ENCODE measurements around the gene SORCS3. TPM values are rescaled to one million over a fixed set of nuclear protein-coding genes. Genes with fewer than 3 reads are reported as not detected.

The SORCS3 gene
- total RNA-seq, 3 donors from 2014 or later (not counting 1 experiment from before 2014, with no cell fraction given): 0.05 to 0.09 TPM; not detected in 1

DNA sequence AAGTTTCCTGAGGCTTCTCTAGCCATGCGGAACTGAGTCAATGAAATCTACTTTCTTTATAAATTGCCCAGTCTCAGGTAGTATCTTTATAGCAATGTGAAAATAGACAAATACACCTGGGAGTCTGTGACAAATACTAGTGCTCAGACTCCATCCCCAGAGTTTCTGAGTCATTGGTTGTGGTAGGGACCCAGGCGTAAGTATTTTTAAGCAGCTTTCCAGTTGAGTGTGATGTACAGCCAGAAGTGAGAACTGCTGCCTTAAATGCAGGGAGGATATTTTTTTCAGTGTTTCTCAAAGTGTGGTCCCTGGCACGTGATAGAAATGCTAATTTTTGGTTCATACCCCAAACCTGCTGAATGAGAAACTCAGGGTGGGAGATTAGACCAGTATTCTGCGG, 121.7 kb downstream of the SORCS3 start:
- Mint-ChIP-seq H3K9me3 (no peaks in the 10 kb centered on the region), H3K4me3 (no peak overlapping the region), H3K27me3 (ENCODE audit: low read depth in 2 of 2) (peaks cover 13 to 25% of the 10 kb centered on the region in 2 donors), H3K27ac (no peak overlapping the region), H3K4me1 (no peaks in the 10 kb centered on the region), H3K36me3 (no peaks in the 10 kb centered on the region)
- ATAC-seq (no peak), DNase-seq (no peak)
- no peak overlapping the region for H3K27ac ChIP-seq (ENCODE audit: low read length)
- no peaks in the 10 kb centered on the region for H3K4me1 ChIP-seq (ENCODE audit: control insufficient read depth, insufficient read depth, low read length)
- no peak overlapping the region for H3K4me3 ChIP-seq (ENCODE audit: low read length)
- H3K9me3 ChIP-seq (ENCODE audit: control insufficient read depth, insufficient read depth, low read length): no peaks in the 10 kb centered on the region
- 62% methylated on average over 3 of the region's 4 CpGs for WGBS (ENCODE audit: insufficient coverage)
- no peaks in the 10 kb centered on the region for H3K27me3 ChIP-seq (ENCODE audit: control insufficient read depth, insufficient read depth, low read length)
- TF ChIP-seq, protein P1, sequence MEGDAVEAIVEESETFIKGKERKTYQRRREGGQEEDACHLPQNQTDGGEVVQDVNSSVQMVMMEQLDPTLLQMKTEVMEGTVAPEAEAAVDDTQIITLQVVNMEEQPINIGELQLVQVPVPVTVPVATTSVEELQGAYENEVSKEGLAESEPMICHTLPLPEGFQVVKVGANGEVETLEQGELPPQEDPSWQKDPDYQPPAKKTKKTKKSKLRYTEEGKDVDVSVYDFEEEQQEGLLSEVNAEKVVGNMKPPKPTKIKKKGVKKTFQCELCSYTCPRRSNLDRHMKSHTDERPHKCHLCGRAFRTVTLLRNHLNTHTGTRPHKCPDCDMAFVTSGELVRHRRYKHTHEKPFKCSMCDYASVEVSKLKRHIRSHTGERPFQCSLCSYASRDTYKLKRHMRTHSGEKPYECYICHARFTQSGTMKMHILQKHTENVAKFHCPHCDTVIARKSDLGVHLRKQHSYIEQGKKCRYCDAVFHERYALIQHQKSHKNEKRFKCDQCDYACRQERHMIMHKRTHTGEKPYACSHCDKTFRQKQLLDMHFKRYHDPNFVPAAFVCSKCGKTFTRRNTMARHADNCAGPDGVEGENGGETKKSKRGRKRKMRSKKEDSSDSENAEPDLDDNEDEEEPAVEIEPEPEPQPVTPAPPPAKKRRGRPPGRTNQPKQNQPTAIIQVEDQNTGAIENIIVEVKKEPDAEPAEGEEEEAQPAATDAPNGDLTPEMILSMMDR (IDR thresholded peaks at IDR 0.05): no peak
- H3K36me3 ChIP-seq (ENCODE audit: control insufficient read depth, insufficient read depth, low read length): no peaks in the 10 kb centered on the region
- intact Hi-C loops (cut with micrococcal nuclease): no loop called here

DNA sequence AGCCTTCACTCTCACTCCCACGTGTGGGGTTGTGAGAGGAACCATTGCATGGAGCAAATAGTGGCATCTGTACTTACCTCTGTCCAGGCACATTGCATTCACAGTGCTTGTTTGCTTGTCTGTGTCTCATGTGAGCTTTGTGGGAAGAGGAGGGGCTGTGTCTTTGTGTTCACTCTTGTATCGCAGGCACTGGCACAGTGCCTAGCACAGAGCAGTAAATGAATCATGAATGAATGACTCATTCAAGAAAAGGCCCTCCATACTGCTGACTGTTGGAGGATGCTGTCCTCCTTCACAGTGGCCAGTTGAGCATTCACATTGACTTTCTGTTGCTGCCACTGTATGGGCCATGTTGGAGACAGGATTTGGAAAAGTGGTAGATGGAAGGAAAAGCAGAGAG, 125.3 kb downstream of the SORCS3 start:
- no peaks in the 10 kb centered on the region for H3K36me3 ChIP-seq (ENCODE audit: control insufficient read depth, insufficient read depth, low read length)
- Mint-ChIP-seq H3K27ac (no peak overlapping the region), H3K9me3 (no peaks in the 10 kb centered on the region), H3K27me3 (ENCODE audit: low read depth in 2 of 2) (peaks cover 5 to 8% of the 10 kb centered on the region in 2 donors), H3K36me3 (no peaks in the 10 kb centered on the region), H3K4me1 (no peaks in the 10 kb centered on the region), H3K4me3 (no peak overlapping the region)
- intact Hi-C loops (cut with micrococcal nuclease): no loop called here
- no peaks in the 10 kb centered on the region for H3K4me1 ChIP-seq (ENCODE audit: control insufficient read depth, insufficient read depth, low read length)
- ATAC-seq: no peak
- no peak overlapping the region for H3K4me3 ChIP-seq (ENCODE audit: low read length)
- no peak overlapping the region for H3K27ac ChIP-seq (ENCODE audit: low read length)
- no peaks in the 10 kb centered on the region for H3K9me3 ChIP-seq (ENCODE audit: control insufficient read depth, insufficient read depth, low read length)
- no peaks in the 10 kb centered on the region for H3K27me3 ChIP-seq (ENCODE audit: control insufficient read depth, insufficient read depth, low read length)
- TF ChIP-seq, protein P1 (IDR thresholded peaks at IDR 0.05): no peak
- DNase-seq: no peak
- WGBS (ENCODE audit: insufficient coverage): 66% methylated on average over 2 of the region's 2 CpGs

DNA sequence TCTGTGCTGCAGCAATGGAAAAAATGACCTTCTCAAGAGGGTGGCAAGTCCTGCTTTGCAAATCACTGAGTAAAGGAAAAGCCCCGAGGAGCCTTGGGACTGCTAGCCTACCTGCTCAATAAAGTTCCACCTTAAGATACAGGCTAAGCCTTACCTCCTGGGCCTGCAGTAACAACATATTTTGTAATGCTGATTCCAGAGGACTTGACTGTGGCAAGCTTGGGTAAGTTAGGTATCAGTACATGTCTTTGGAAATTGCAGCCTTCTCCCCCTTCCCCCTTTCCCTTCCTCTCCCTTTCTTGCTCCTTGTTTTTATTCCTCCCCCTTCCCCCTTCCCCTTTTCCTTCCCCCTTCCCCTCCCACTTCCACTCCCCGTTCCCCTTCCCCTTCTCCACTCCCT, 126.2 kb downstream of the SORCS3 start:
- WGBS (ENCODE audit: insufficient coverage): 34% methylated on average over 2 of the region's 2 CpGs
- DNase-seq (no peak), ATAC-seq (no peak)
- H3K4me3 Mint-ChIP-seq: no peak overlapping the region
- Histone ChIP-seq H3K36me3 (ENCODE audit: control insufficient read depth, insufficient read depth, low read length) (no peaks in the 10 kb centered on the region), H3K4me1 (ENCODE audit: control insufficient read depth, insufficient read depth, low read length) (no peaks in the 10 kb centered on the region), H3K4me3 (ENCODE audit: low read length) (no peak overlapping the region), H3K27ac (ENCODE audit: low read length) (no peak overlapping the region), H3K9me3 (ENCODE audit: control insufficient read depth, insufficient read depth, low read length) (no peaks in the 10 kb centered on the region), H3K27me3 (ENCODE audit: control insufficient read depth, insufficient read depth, low read length) (no peaks in the 10 kb centered on the region)
- H3K4me1 Mint-ChIP-seq: no peaks in the 10 kb centered on the region
- H3K27ac Mint-ChIP-seq: no peak overlapping the region
- TF ChIP-seq, protein P1 (IDR thresholded peaks at IDR 0.05): no peak
- no peaks in the 10 kb centered on the region for H3K36me3 Mint-ChIP-seq
- peaks cover 6 to 8% of the 10 kb centered on the region in 2 donors for H3K27me3 Mint-ChIP-seq (ENCODE audit: low read depth in 2 of 2)
- intact Hi-C loops (cut with micrococcal nuclease): no loop called here
- no peaks in the 10 kb centered on the region for H3K9me3 Mint-ChIP-seq

DNA sequence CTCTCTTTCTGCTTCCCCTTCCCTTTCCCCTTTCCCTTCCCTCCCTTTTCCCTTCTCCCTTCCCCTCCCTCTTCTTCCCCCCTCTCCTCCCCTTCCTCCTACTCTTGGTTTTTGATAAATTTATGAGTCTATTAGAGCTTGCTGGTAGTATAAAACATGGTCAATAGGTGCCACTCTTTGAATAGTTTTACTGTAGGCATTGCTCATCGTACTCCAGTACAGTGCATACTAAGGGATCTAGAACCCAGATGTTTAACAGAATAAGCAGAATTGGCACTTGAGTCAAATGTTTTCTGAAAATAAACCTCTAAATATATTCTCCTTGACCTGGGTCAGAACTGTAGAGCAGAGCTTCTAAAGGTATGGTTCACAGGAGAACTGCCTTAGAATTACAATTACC, 126.7 kb downstream of the SORCS3 start:
- H3K27me3 ChIP-seq (ENCODE audit: control insufficient read depth, insufficient read depth, low read length): no peaks in the 10 kb centered on the region
- ATAC-seq: no peak
- Mint-ChIP-seq H3K36me3 (no peaks in the 10 kb centered on the region), H3K4me1 (no peaks in the 10 kb centered on the region), H3K27me3 (ENCODE audit: low read depth in 2 of 2) (peaks cover 8 to 10% of the 10 kb centered on the region in 2 donors), H3K4me3 (no peak overlapping the region), H3K9me3 (no peaks in the 10 kb centered on the region), H3K27ac (no peak overlapping the region)
- no peak overlapping the region for H3K4me3 ChIP-seq (ENCODE audit: low read length)
- H3K9me3 ChIP-seq (ENCODE audit: control insufficient read depth, insufficient read depth, low read length): no peaks in the 10 kb centered on the region
- H3K27ac ChIP-seq (ENCODE audit: low read length): no peak overlapping the region
- 86% methylated on average over 1 of the region's 1 CpG for WGBS (ENCODE audit: insufficient coverage)
- H3K36me3 ChIP-seq (ENCODE audit: control insufficient read depth, insufficient read depth, low read length): no peaks in the 10 kb centered on the region
- TF ChIP-seq, protein P1 (IDR thresholded peaks at IDR 0.05): no peak
- intact Hi-C loops (cut with micrococcal nuclease): no loop called here
- no peak for DNase-seq
- no peaks in the 10 kb centered on the region for H3K4me1 ChIP-seq (ENCODE audit: control insufficient read depth, insufficient read depth, low read length)

Data from natural killer cell (primary cell).